Neuronal stem cell (in vitro differentiated cells): Measurements from ENCODE around the gene FBXO9.

Experiments used
- DNase-seq: peaks from one replicate; pipeline ENCODE4 v3.0.0-alpha.2; 2013; ENCODE audit warnings: low spot score
- H2AFZ ChIP-seq: one replicate; pipeline ENCODE4 v1.6.1; 2013; ENCODE audit warnings: mild to moderate bottlenecking, low read length, inconsistent platforms
- H2AK5ac ChIP-seq: 2 replicates; pipeline ENCODE4 v1.6.1; 2013; ENCODE audit warnings: low read depth, mild to moderate bottlenecking, inconsistent platforms, low read length, moderate library complexity, mixed read lengths
- H2BK120ac ChIP-seq: 2 replicates; pipeline ENCODE4 v1.6.1; 2013; ENCODE audit warnings: low read depth, mild to moderate bottlenecking, inconsistent platforms, low read length, moderate library complexity, mixed read lengths
- H2BK12ac ChIP-seq: one replicate; pipeline ENCODE4 v1.6.1; 2013; ENCODE audit warnings: low read length, inconsistent platforms
- H2BK15ac ChIP-seq: 2 replicates; pipeline ENCODE4 v1.6.1; 2013; ENCODE audit warnings: mild to moderate bottlenecking, low read length, inconsistent platforms, mixed read lengths
- H2BK5ac ChIP-seq: one replicate; pipeline ENCODE4 v1.6.1; 2013; ENCODE audit warnings: inconsistent platforms, mild to moderate bottlenecking, low read length, moderate library complexity
- H3K14ac ChIP-seq: one replicate; pipeline ENCODE4 v1.6.1; 2013; ENCODE audit warnings: low read length, inconsistent platforms
- H3K18ac ChIP-seq: 2 replicates; pipeline ENCODE4 v1.6.1; 2013; ENCODE audit warnings: low read length, inconsistent platforms
- H3K23ac ChIP-seq: 2 replicates; pipeline ENCODE4 v1.6.1; 2013; ENCODE audit warnings: low read depth, mild to moderate bottlenecking, mixed read lengths, low read length, inconsistent platforms; ENCODE audit not compliant: poor library complexity
- H3K27ac ChIP-seq: replicated peaks from 3 replicates; pipeline ENCODE4 v1.5.1; 2013; ENCODE audit warnings: low read length, inconsistent platforms
- H3K27me3 ChIP-seq, 3 experiments: 2 replicates each; pipeline ENCODE4 v1.6.1; 2013; ENCODE audit warnings: low read length in 3 of 3, mild to moderate bottlenecking in 2 of 3, inconsistent platforms in 1 of 3, low read depth in 1 of 3, mixed read lengths in 1 of 3, moderate library complexity in 1 of 3; ENCODE audit not compliant: control insufficient read depth in 3 of 3, insufficient read depth in 3 of 3
- H3K36me3 ChIP-seq, 2 donors: replicated peaks in 1 of 2; 2 replicates each; pipeline ENCODE4 v1.6.1; 2013; ENCODE audit warnings: low read length in 2 of 2; ENCODE audit not compliant: control insufficient read depth in 2 of 2, insufficient read depth in 2 of 2
- H3K4ac ChIP-seq: 2 replicates; pipeline ENCODE4 v1.6.1; 2013; ENCODE audit warnings: inconsistent platforms, mild to moderate bottlenecking, low read length, moderate library complexity
- H3K4me1 ChIP-seq, 2 donors: 1 replicate in 1 of 2; 2 replicates in 1 of 2; pipeline ENCODE4 v1.6.1; 2013; ENCODE audit warnings: low read length in 2 of 2, low read depth in 1 of 2; ENCODE audit not compliant: control insufficient read depth in 2 of 2, insufficient read depth in 1 of 2
- H3K4me2 ChIP-seq: one replicate; pipeline ENCODE4 v1.6.1; 2013; ENCODE audit warnings: mild to moderate bottlenecking, low read length, inconsistent platforms; ENCODE audit not compliant: insufficient read depth, poor library complexity, severe bottlenecking
- H3K4me3 ChIP-seq, 2 donors: 2 replicates each; pipeline ENCODE4 v1.5.1; 2013; ENCODE audit warnings: low read length in 2 of 2, mild to moderate bottlenecking in 2 of 2, inconsistent platforms in 1 of 2, moderate library complexity in 1 of 2
- H3K79me1 ChIP-seq: one replicate; pipeline ENCODE4 v1.6.1; 2013; ENCODE audit warnings: low read depth, mild to moderate bottlenecking, inconsistent platforms, low read length, moderate library complexity
- H3K9ac ChIP-seq: one replicate; pipeline ENCODE4 v1.6.1; 2013; ENCODE audit warnings: mild to moderate bottlenecking, low read depth, low read length, inconsistent platforms; ENCODE audit not compliant: poor library complexity
- H3K9me3 ChIP-seq, 2 donors: replicated peaks in 1 of 2; 2 replicates each; pipeline versions ENCODE3 to v1.6.1; 2013; ENCODE audit warnings: low read length in 2 of 2, mild to moderate bottlenecking in 2 of 2, inconsistent platforms in 1 of 2, low read depth in 1 of 2, mixed read lengths in 1 of 2, moderate library complexity in 1 of 2; ENCODE audit not compliant: control insufficient read depth in 2 of 2, insufficient read depth in 1 of 2
- H4K8ac ChIP-seq: one replicate; pipeline ENCODE4 v1.6.1; 2013; ENCODE audit warnings: low read depth, mild to moderate bottlenecking, inconsistent platforms, low read length, moderate library complexity
- H4K91ac ChIP-seq: one replicate; pipeline ENCODE4 v1.6.1; 2013; ENCODE audit warnings: low read length, low read depth, mild to moderate bottlenecking, inconsistent platforms; ENCODE audit not compliant: poor library complexity
- WGBS, 2 donors: extraction: QIAGEN DNeasy Blood & Tissue Kit; methylation state at CpG; one replicate each; pipeline ENCODE4 v1.1.7; 2013; ENCODE audit warnings: missing lambda C conversion rate in 2 of 2, mixed read lengths in 1 of 2; ENCODE audit not compliant: insufficient read length in 2 of 2, insufficient replicate concordance in 1 of 2; ENCODE audit errors: extremely low coverage in 2 of 2; 5-methylcytosine and 5-hydroxymethylcytosine counted together

Gene FBXO9

GRCh38 chr6:53134601-53135235 is 69.5 kb downstream of the FBXO9 start:
- Histone ChIP-seq H3K4me2 (no peak overlapping the region), H3K27ac (no peak overlapping the region), H3K4me1 (no peaks in the 10 kb centered on the region), H3K27me3 (peaks cover 0 to 11% (median 0%) of the 10 kb centered on the region in 3 experiments), H2BK120ac (no peak overlapping the region), H4K8ac (no peak overlapping the region), H4K91ac (no peak overlapping the region), H3K18ac (no peak overlapping the region), H2BK5ac (no peak overlapping the region), H3K23ac (no peak overlapping the region), H3K4me3 (no peak overlapping the region), H3K36me3 (no peaks in the 10 kb centered on the region), H3K9me3 (no peaks in the 10 kb centered on the region), H2AK5ac (no peak overlapping the region), H2BK15ac (no peak overlapping the region), H3K4ac (no peak overlapping the region), H3K14ac (no peak overlapping the region), H2BK12ac (no peak overlapping the region), H3K9ac (no peak overlapping the region), H3K79me1 (no peaks in the 10 kb centered on the region), H2AFZ (no peak overlapping the region)
- no CpG with 5 or more reads among the region's 8 CpGs for WGBS, 2 donors
- DNase-seq = no peak

DNA sequence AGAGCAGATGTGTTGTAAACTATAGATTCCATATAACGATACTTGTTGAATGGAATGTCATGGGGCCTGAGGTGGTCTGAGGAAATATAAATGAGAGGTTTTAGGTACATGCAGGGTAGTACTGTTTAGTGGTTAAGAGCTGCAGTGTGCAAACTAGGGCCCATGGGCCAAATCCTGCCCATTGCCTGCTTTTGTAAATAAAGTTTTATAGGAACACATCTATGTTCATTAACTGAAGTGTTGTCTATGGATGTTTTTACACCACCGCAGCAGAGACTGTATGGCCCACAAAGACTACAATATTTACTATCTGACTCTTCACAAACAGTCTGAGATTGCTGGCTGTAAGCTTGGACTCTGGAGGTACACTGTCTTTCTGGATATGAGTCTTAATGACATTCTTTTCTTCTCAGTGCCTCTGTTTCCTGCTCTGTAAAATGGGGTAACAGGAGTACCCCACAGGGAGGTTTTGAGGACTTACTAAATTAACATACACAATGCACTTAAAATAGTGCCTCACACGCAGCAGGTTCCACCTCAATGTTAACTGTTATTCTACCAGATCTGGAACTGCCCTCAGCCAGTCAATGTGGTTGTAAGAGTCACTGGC is 70.9 kb downstream of the FBXO9 start:
- Histone ChIP-seq H3K4ac (no peak overlapping the region), H2BK5ac (no peak overlapping the region), H2BK15ac (no peak overlapping the region), H2AK5ac (no peak overlapping the region), H2BK12ac (no peak overlapping the region), H3K36me3 (no peaks in the 10 kb centered on the region), H3K9ac (no peak overlapping the region), H3K27me3 (peaks cover 0 to 8% (median 0%) of the 10 kb centered on the region in 3 experiments), H3K4me2 (no peak overlapping the region), H3K23ac (no peak overlapping the region), H2BK120ac (no peak overlapping the region), H3K27ac (no peak overlapping the region), H3K9me3 (no peaks in the 10 kb centered on the region), H2AFZ (no peak overlapping the region), H3K4me3 (no peak overlapping the region), H3K14ac (no peak overlapping the region), H3K79me1 (no peaks in the 10 kb centered on the region), H4K91ac (no peak overlapping the region), H3K18ac (no peak overlapping the region), H4K8ac (no peak overlapping the region), H3K4me1 (no peaks in the 10 kb centered on the region)
- WGBS, 2 donors = no CpG with 5 or more reads among the region's 3 CpGs
- no peak for DNase-seq

DNA sequence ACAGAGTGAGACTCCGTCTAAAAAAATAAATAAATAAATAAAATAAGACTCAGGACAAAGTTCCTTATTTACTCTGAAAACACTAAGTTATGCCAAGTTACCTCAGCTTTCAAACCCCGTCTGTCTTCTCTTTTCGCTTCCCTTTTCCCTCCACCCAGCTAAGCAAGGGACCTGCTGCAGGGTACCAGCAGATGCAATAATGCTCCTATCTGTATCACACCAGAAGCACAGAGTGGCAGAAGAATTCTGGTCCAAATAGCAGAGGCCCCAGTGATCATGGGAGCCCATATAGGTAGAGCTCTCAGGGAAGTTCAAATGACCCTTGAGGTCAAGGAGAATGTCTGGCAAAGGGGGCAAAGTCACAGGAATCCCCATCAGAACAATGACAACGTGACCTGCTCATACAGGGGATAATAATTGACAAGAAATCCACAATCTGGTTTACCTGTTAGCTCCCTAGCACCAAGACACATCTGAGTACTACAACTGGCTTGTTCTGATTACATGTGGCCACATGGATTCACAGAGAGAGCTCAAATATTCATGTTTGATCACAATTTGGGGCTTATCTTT is 74.7 kb downstream of the FBXO9 start:
- Histone ChIP-seq H4K8ac (no peak overlapping the region), H2BK15ac (no peak overlapping the region), H3K4me3 (no peak overlapping the region), H3K27me3 (peaks cover 0 to 10% (median 0%) of the 10 kb centered on the region in 3 experiments), H3K4me2 (no peak overlapping the region), H2BK120ac (no peak overlapping the region), H3K14ac (no peak overlapping the region), H3K4me1 (no peaks in the 10 kb centered on the region), H3K9ac (no peak overlapping the region), H3K27ac (no peak overlapping the region), H3K23ac (no peak overlapping the region), H2BK5ac (no peak overlapping the region), H3K4ac (no peak overlapping the region), H2AFZ (no peak overlapping the region), H3K36me3 (no peaks in the 10 kb centered on the region), H3K9me3 (no peaks in the 10 kb centered on the region), H2BK12ac (no peak overlapping the region), H3K18ac (no peak overlapping the region), H2AK5ac (no peak overlapping the region), H4K91ac (no peak overlapping the region), H3K79me1 (no peaks in the 10 kb centered on the region)
- no peak for DNase-seq
- WGBS, 2 donors = no CpG with 5 or more reads among the region's 4 CpGs

- H2AK5ac ChIP-seq = no peak overlapping the region
- H3K27me3 ChIP-seq = peaks cover 0 to 6% (median 0%) of the 10 kb centered on the region in 3 experiments
- WGBS, 2 donors = no CpG with 5 or more reads among the region's 3 CpGs
Observed at GRCh38 chr6:53142810-53143209, 77.6 kb downstream of the FBXO9 start.

More at GRCh38 chr6:53142810-53143209, 77.6 kb downstream of the FBXO9 start:
- no peak overlapping the region for H3K4me3 ChIP-seq
- H4K8ac ChIP-seq = no peak overlapping the region
- H4K91ac ChIP-seq = no peak overlapping the region
- no peak overlapping the region for H2BK120ac ChIP-seq
- H2BK5ac ChIP-seq = no peak overlapping the region
- H3K4me1 ChIP-seq = no peaks in the 10 kb centered on the region
- no peak overlapping the region for H3K14ac ChIP-seq
- H3K4ac ChIP-seq = no peak overlapping the region
- H3K9me3 ChIP-seq = no peaks in the 10 kb centered on the region
- H3K27ac ChIP-seq = no peak overlapping the region
- H3K4me2 ChIP-seq = no peak overlapping the region
- DNase-seq = no peak
- no peak overlapping the region for H3K23ac ChIP-seq
- H3K18ac ChIP-seq = no peak overlapping the region
- no peaks in the 10 kb centered on the region for H3K36me3 ChIP-seq
- no peaks in the 10 kb centered on the region for H3K79me1 ChIP-seq
- no peak overlapping the region for H2BK15ac ChIP-seq
- no peak overlapping the region for H2BK12ac ChIP-seq
- no peak overlapping the region for H3K9ac ChIP-seq
- H2AFZ ChIP-seq = no peak overlapping the region
